Fibroblast of lung (primary cell): ENCODE measurements around the gene SLC10A1. TPM values are rescaled to one million over a fixed set of nuclear protein-coding genes. Genes with fewer than 3 reads are reported as not detected.

ENCODE experiments used
- DNase-seq, 2 donors: peaks; one replicate each; pipeline versions ENCODE4 v3.0.0 to v3.0.0-alpha.2; 2010; ENCODE audit warnings: low read depth in 2 of 2
- H2AFZ ChIP-seq: 2 replicates; pipeline ENCODE4 v1.5.1; 2012; ENCODE audit warnings: low read length, control low read depth, inconsistent platforms
- H3K27ac ChIP-seq: 2 replicates; pipeline ENCODE4 v1.5.1; 2011; ENCODE audit warnings: low read length, control low read depth; ENCODE audit not compliant: insufficient read depth
- H3K27me3 ChIP-seq: 2 replicates; pipeline ENCODE4 v1.5.1; 2011; ENCODE audit warnings: mild to moderate bottlenecking, low read length; ENCODE audit not compliant: control insufficient read depth, insufficient read depth
- H3K36me3 ChIP-seq: 2 replicates; pipeline ENCODE4 v1.5.1; 2011; ENCODE audit warnings: low read length; ENCODE audit not compliant: control insufficient read depth, insufficient read depth
- H3K4me1 ChIP-seq: 2 replicates; pipeline ENCODE4 v1.5.1; 2011; ENCODE audit warnings: low read length; ENCODE audit not compliant: control insufficient read depth, insufficient read depth; ENCODE audit errors: extremely low read depth
- H3K4me2 ChIP-seq: 2 replicates; pipeline ENCODE4 v1.5.1; 2011; ENCODE audit warnings: low read length, control low read depth; ENCODE audit not compliant: insufficient read depth; ENCODE audit errors: extremely low read depth
- H3K4me3 ChIP-seq, 4 experiments: fragments of 200-600 bp in 1 of 4; sonication (generic) in 1 of 4; replicated peaks in 1 of 4; 2 replicates each; pipeline ENCODE4 v1.5.1; 2011 to 2016; ENCODE audit warnings: low read length in 4 of 4, low read depth in 3 of 4, mild to moderate bottlenecking in 3 of 4, control low read depth in 2 of 4, inconsistent platforms in 1 of 4, mixed read lengths in 1 of 4; ENCODE audit not compliant: insufficient read depth in 1 of 4; ENCODE audit errors: control extremely low read depth in 1 of 4
- H3K79me2 ChIP-seq: 2 replicates; pipeline ENCODE4 v1.5.1; 2012; ENCODE audit warnings: mild to moderate bottlenecking, low read length, inconsistent platforms; ENCODE audit not compliant: control insufficient read depth, insufficient read depth
- H3K9ac ChIP-seq: 2 replicates; pipeline ENCODE4 v1.5.1; 2011; ENCODE audit warnings: mild to moderate bottlenecking, low read length, control low read depth; ENCODE audit not compliant: insufficient read depth
- H3K9me3 ChIP-seq: 2 replicates; pipeline ENCODE4 v1.5.1; 2012; ENCODE audit warnings: low read depth, low read length; ENCODE audit not compliant: control insufficient read depth, insufficient read depth
- H4K20me1 ChIP-seq: 2 replicates; pipeline ENCODE4 v1.5.1; 2011; ENCODE audit warnings: low read length; ENCODE audit not compliant: control insufficient read depth, insufficient read depth; ENCODE audit errors: extremely low read depth
- CTCF ChIP-seq, 2 donors: IDR thresholded peaks in 1 of 2; conservative IDR thresholded peaks in 1 of 2; 1 replicate in 1 of 2; 2 replicates in 1 of 2; pipeline ENCODE4 v1.5.1; 2011 to 2012; ENCODE audit warnings: low read length in 2 of 2, control low read depth in 1 of 2, inconsistent platforms in 1 of 2, low read depth in 1 of 2, mild to moderate bottlenecking in 1 of 2
- EZH2 ChIP-seq: IDR thresholded peaks from 2 replicates; pipeline ENCODE4 v1.5.1; 2012; ENCODE audit warnings: low read length, control low read depth, mild to moderate bottlenecking; ENCODE audit errors: missing control alignments
- polyA plus RNA-seq, 2 donors: library from polyadenylated mRNA; depleted of rRNA in 1 of 2; stranded (reverse) in 1 of 2; unstranded in 1 of 2; fragments of >200 nt; gene quantifications; 2 replicates each; pipeline ENCODE4 v1.2.1, GENCODE V29; 2011 to 2012; ENCODE audit warnings: missing spikeins in 1 of 2
- total RNA-seq: library from RNA; depleted of rRNA; stranded (reverse); fragments of >200 nt; gene quantifications from 2 replicates; pipeline ENCODE4 v1.2.1, GENCODE V29; 2014

SLC10A1 gene
- total and polyA plus RNA-seq, 2 donors (not counting 1 experiment from before 2014, with no cell fraction given), result not detected

- no peaks in the 10 kb centered on the region for H4K20me1 ChIP-seq
- H3K27me3 ChIP-seq, result no peaks in the 10 kb centered on the region
- H3K27ac ChIP-seq, result no peak overlapping the region
- H3K4me1 ChIP-seq, result no peaks in the 10 kb centered on the region
- H3K9me3 ChIP-seq, result no peaks in the 10 kb centered on the region
- H3K4me2 ChIP-seq, result no peak overlapping the region
- H2AFZ ChIP-seq, result no peak overlapping the region
- H3K36me3 ChIP-seq, result no peaks in the 10 kb centered on the region
- H3K79me2 ChIP-seq, result no peaks in the 10 kb centered on the region
- H3K9ac ChIP-seq, result no peak overlapping the region
- no peak for TF ChIP-seq CTCF (conservative IDR thresholded peaks at IDR 0.05 in 1 of 2, IDR thresholded peaks at IDR 0.05 in 1 of 2; ENCODE audit: low read depth in 1 of 2, low read length in 2 of 2)
- no peak for TF ChIP-seq EZH2
- no peak for DNase-seq
- no peak overlapping the region for H3K4me3 ChIP-seq
Measured at GRCh38 chr14:69727860-69728259, 69.2 kb downstream of the SLC10A1 start.

- H3K4me3 ChIP-seq, result peak overlapping the region; percentile 23 to 49 (median 36)
- H4K20me1 ChIP-seq, result no peaks in the 10 kb centered on the region
- no peaks in the 10 kb centered on the region for H3K27me3 ChIP-seq
- H3K9ac ChIP-seq, result peak overlapping the region; percentile 48
- peak; percentile 57 to 65 for DNase-seq
- peak overlapping the region; percentile 80 for H2AFZ ChIP-seq
- no peaks in the 10 kb centered on the region for H3K79me2 ChIP-seq
- no peaks in the 10 kb centered on the region for H3K9me3 ChIP-seq
- H3K4me2 ChIP-seq, result peak overlapping the region; percentile 62
- no peaks in the 10 kb centered on the region for H3K36me3 ChIP-seq
- no peaks in the 10 kb centered on the region for H3K4me1 ChIP-seq
- no peak for TF ChIP-seq EZH2
- peak; percentile 88 to 97 for TF ChIP-seq CTCF (conservative IDR thresholded peaks at IDR 0.05 in 1 of 2, IDR thresholded peaks at IDR 0.05 in 1 of 2; ENCODE audit: low read depth in 1 of 2, low read length in 2 of 2)
- H3K27ac ChIP-seq, result no peak overlapping the region
Measured at GRCh38 chr14:69726761-69727511, 70.1 kb downstream of the SLC10A1 start.

Other genes starting within 250 kb of the SLC10A1 start
- gene CCDC177, start 222.4 kb downstream of the SLC10A1 start, total RNA-seq, result not detected in 2 replicates
- not detected in 2 replicates for gene CCDC177, start 222.4 kb downstream of the SLC10A1 start, polyA plus RNA-seq
- 5.6 and 9.1 TPM in 2 replicates for gene SUSD6, start 185.6 kb downstream of the SLC10A1 start, total RNA-seq
- gene SUSD6, start 185.6 kb downstream of the SLC10A1 start, polyA plus RNA-seq, result 9.2 and 11.4 TPM in 2 replicates
- 125 and 141 TPM in 2 replicates for gene SRSF5, start 30.1 kb downstream of the SLC10A1 start, total RNA-seq
- 283 and 299 TPM in 2 replicates for gene SRSF5, start 30.1 kb downstream of the SLC10A1 start, polyA plus RNA-seq
- gene SMOC1, start 82.2 kb upstream of the SLC10A1 start, total RNA-seq, result not detected in 2 replicates
- gene SMOC1, start 82.2 kb upstream of the SLC10A1 start, polyA plus RNA-seq, result 0.05 and 0.06 TPM in 2 replicates